Calu3 (cell line): ENCODE measurements around the gene LRRC70. TPM values are rescaled to one million over a fixed set of nuclear protein-coding genes. Genes with fewer than 3 reads are reported as not detected.

Experiments
- BruUV-seq: library from RNA; stranded (reverse); fragments of 400-500 nt; replicated peaks from 2 replicates; lab custom pipeline; 2021; lab: Mats Ljungman, UMichigan
- CTCF ChIA-PET: fragments of 300-600 bp; sonication (Branson Sonifier 250); formaldehyde crosslinking; loops from one replicate; lab custom pipeline; 2022; ENCODE audit warnings: antibody characterized with exemption; lab: Charles Lee
- DNase-seq: peaks from one replicate; pipeline ENCODE4 v3.0.0; 2022
- H3K27ac Mint-ChIP-seq: one replicate; pipeline ENCODE4 v1.8.0; 2022; ENCODE audit warnings: mixed read lengths; ENCODE audit not compliant: unreplicated experiment
- H3K27me3 Mint-ChIP-seq: one replicate; pipeline ENCODE4 v1.8.0; 2022; ENCODE audit warnings: mixed read lengths; ENCODE audit not compliant: unreplicated experiment
- H3K36me3 Mint-ChIP-seq: one replicate; pipeline ENCODE4 v1.8.0; 2022; ENCODE audit warnings: mild to moderate bottlenecking, moderate library complexity, mixed read lengths; ENCODE audit not compliant: insufficient read depth, unreplicated experiment
- H3K4me1 Mint-ChIP-seq: one replicate; pipeline ENCODE4 v1.8.0; 2022; ENCODE audit warnings: mild to moderate bottlenecking, low read depth, mixed read lengths; ENCODE audit not compliant: unreplicated experiment
- H3K4me3 Mint-ChIP-seq: one replicate; pipeline ENCODE4 v1.8.0; 2022; ENCODE audit warnings: mild to moderate bottlenecking, low read depth, moderate library complexity, mixed read lengths; ENCODE audit not compliant: unreplicated experiment
- H3K9me3 Mint-ChIP-seq: one replicate; pipeline ENCODE4 v1.8.0; 2022; ENCODE audit warnings: low read depth, mixed read lengths; ENCODE audit not compliant: unreplicated experiment
- CTCF ChIP-seq: fragments of 200-600 bp; IDR thresholded peaks from one replicate; pipeline ENCODE4 v1.8.0; 2022; ENCODE audit warnings: antibody characterized with exemption; ENCODE audit not compliant: unreplicated experiment
- intact Hi-C: fragments of 100-400 bp; cut with micrococcal nuclease; formaldehyde crosslinking; loops from one replicate; pipeline ENCODE4 v1.10.0; 2022; ENCODE audit not compliant: unreplicated experiment
- total RNA-seq: library from RNA; stranded (reverse); gene quantifications from 2 replicates; pipeline ENCODE4 v1.2.3, GENCODE V29; 2022

Gene LRRC70
- total RNA-seq, 1 experiment from 2014 or later, result 2.1 TPM

- no peaks in the 10 kb centered on the region for H3K4me1 Mint-ChIP-seq
- no peak for DNase-seq
- CTCF ChIA-PET, result no interaction called here
- H3K27me3 Mint-ChIP-seq, result no peaks in the 10 kb centered on the region
- intact Hi-C loops, result no loop called here
- no peak for TF ChIP-seq CTCF
- no peak overlapping the region for H3K4me3 Mint-ChIP-seq
- H3K36me3 Mint-ChIP-seq, result no peaks in the 10 kb centered on the region
- no peaks in the 10 kb centered on the region for H3K9me3 Mint-ChIP-seq
- no TSS peak for BruUV-seq
- no peak overlapping the region for H3K27ac Mint-ChIP-seq
These were observed 3.6 kb upstream of the LRRC70 start for GRCh38 chr5:62575066-62575465.

- Mint-ChIP-seq H3K4me3 (no peak overlapping the region), H3K27ac (no peak overlapping the region), H3K36me3 (no peaks in the 10 kb centered on the region), H3K9me3 (no peaks in the 10 kb centered on the region), H3K27me3 (no peaks in the 10 kb centered on the region), H3K4me1 (no peaks in the 10 kb centered on the region)
- intact Hi-C loops, result no loop called here
- CTCF ChIA-PET, result no interaction called here
- BruUV-seq, result no TSS peak
- no peak for DNase-seq
- TF ChIP-seq CTCF, result no peak
These were observed 3.1 kb upstream of the LRRC70 start for GRCh38 chr5:62575489-62575888.

GRCh38 chr5:62576570-62577170 lies 1.9 kb upstream of the LRRC70 start:
- no TSS peak for BruUV-seq
- CTCF ChIA-PET, result no interaction called here
- no peak for DNase-seq
- intact Hi-C loops, result no loop called here
- H3K4me3 Mint-ChIP-seq, result no peak overlapping the region
- H3K27ac Mint-ChIP-seq, result no peak overlapping the region
- H3K4me1 Mint-ChIP-seq, result no peaks in the 10 kb centered on the region
- TF ChIP-seq CTCF, result no peak
- no peaks in the 10 kb centered on the region for H3K27me3 Mint-ChIP-seq
- no peaks in the 10 kb centered on the region for H3K9me3 Mint-ChIP-seq
- no peaks in the 10 kb centered on the region for H3K36me3 Mint-ChIP-seq

- intact Hi-C loops, result no loop called here
These were observed 1.1 kb upstream of the LRRC70 start for GRCh38 chr5:62577488-62577887.

More at GRCh38 chr5:62577488-62577887, 1.1 kb upstream of the LRRC70 start:
- CTCF ChIA-PET, result no interaction called here
- Mint-ChIP-seq H3K9me3 (no peaks in the 10 kb centered on the region), H3K36me3 (no peaks in the 10 kb centered on the region), H3K4me3 (no peak overlapping the region), H3K27ac (no peak overlapping the region), H3K27me3 (no peaks in the 10 kb centered on the region), H3K4me1 (no peaks in the 10 kb centered on the region)
- TF ChIP-seq CTCF, result no peak
- no TSS peak for BruUV-seq
- no peak for DNase-seq
